T-helper 2 cell treated with Interferon-gamma antibody and Interleukin-4, amounts not matched to agents 100 ng/mL and 5 ng/mL, for 36 hours (primary cell): ENCODE measurements around the gene STARD5. TPM values are rescaled to one million over a fixed set of nuclear protein-coding genes. Genes with fewer than 3 reads are reported as not detected.

Experiments
- intact Hi-C: fragments of 100-400 bp; cut with micrococcal nuclease; formaldehyde crosslinking; loops from one replicate; pipeline ENCODE4 v1.15.1; 2023
- total RNA-seq: library from RNA; stranded (reverse); gene quantifications from 2 replicates; pipeline ENCODE4 v1.2.3, GENCODE V29; 2022

The STARD5 gene
- total RNA-seq, 1 donor from 2014 or later: 3.2 TPM

GRCh38 chr15:81277851-81278250 lies 46.1 kb downstream of the STARD5 start:
- intact Hi-C loops: no loop called here

GRCh38 chr15:81276967-81277366 lies 47.0 kb downstream of the STARD5 start:
- intact Hi-C loops: no loop called here

- intact Hi-C loops: loop anchor here (1.0 kb wide), 5 partner anchors 20 to 124 kb away; partner anchors contain the start of gene STARD5
These were observed 48.1 kb downstream of the STARD5 start for GRCh38 chr15:81275711-81276392.

GRCh38 chr15:81274931-81275707 lies 48.8 kb downstream of the STARD5 start:
- intact Hi-C loops: loop anchor here (1.0 kb wide), 5 partner anchors 21 to 125 kb away; partner anchors contain the start of gene STARD5

- intact Hi-C loops: no loop called here
These were observed 49.7 kb downstream of the STARD5 start for GRCh38 chr15:81274255-81274654.

- intact Hi-C loops: no loop called here
These were observed 50.1 kb downstream of the STARD5 start for GRCh38 chr15:81273855-81274254.

- intact Hi-C loops: no loop called here
These were observed 50.7 kb downstream of the STARD5 start for GRCh38 chr15:81273200-81273599.

GRCh38 chr15:81271761-81272644 lies 51.9 kb downstream of the STARD5 start:
- intact Hi-C loops: no loop called here

GRCh38 chr15:81270781-81271491 lies 53.0 kb downstream of the STARD5 start:
- intact Hi-C loops: no loop called here

GRCh38 chr15:81270188-81270587 lies 53.8 kb downstream of the STARD5 start:
- intact Hi-C loops: no loop called here

GRCh38 chr15:81268881-81269601 lies 54.9 kb downstream of the STARD5 start:
- intact Hi-C loops: loop anchor here (10.0 kb wide), 1 partner anchor 484 kb away; no protein-coding TSS in a partner anchor

- intact Hi-C loops: loop anchor here (10.0 kb wide), 1 partner anchor 484 kb away; no protein-coding TSS in a partner anchor
These were observed 55.6 kb downstream of the STARD5 start for GRCh38 chr15:81268340-81268739.

GRCh38 chr15:81265944-81266775 lies 57.8 kb downstream of the STARD5 start:
- intact Hi-C loops: loop anchor here (1.0 to 10.0 kb wide), 6 partner anchors 111 to 809 kb away; no protein-coding TSS in a partner anchor

- intact Hi-C loops: loop anchor here (10.0 kb wide), 1 partner anchor 481 kb away; no protein-coding TSS in a partner anchor
These were observed 58.5 kb downstream of the STARD5 start for GRCh38 chr15:81265256-81265943.

GRCh38 chr15:81264072-81264857 lies 59.7 kb downstream of the STARD5 start:
- intact Hi-C loops: loop anchor here (10.0 kb wide), 1 partner anchor 479 kb away; no protein-coding TSS in a partner anchor

GRCh38 chr15:81263477-81263876 lies 60.5 kb downstream of the STARD5 start:
- intact Hi-C loops: loop anchor here (10.0 kb wide), 1 partner anchor 479 kb away; no protein-coding TSS in a partner anchor

- intact Hi-C loops: loop anchor here (10.0 kb wide), 1 partner anchor 476 kb away; no protein-coding TSS in a partner anchor
These were observed 62.6 kb downstream of the STARD5 start for GRCh38 chr15:81261172-81261811.
